Bronchial epithelial cell (primary cell): ENCODE measurements around the gene ESRP2. TPM values are rescaled to one million over a fixed set of nuclear protein-coding genes. Genes with fewer than 3 reads are reported as not detected.
A peak's percentile ranks its signal among the peaks of the same experiment; 100 is the strongest.

Source experiments
- DNase-seq: peaks from one replicate; pipeline ENCODE4 v3.0.0-alpha.2; 2010; ENCODE audit warnings: low read depth
- FAIRE-seq: peaks from 2 replicates; lab custom pipeline; 2011; peaks lifted over from hg19 to GRCh38; lab: Jason Lieb, UNC
- H3K27me3 ChIP-seq: 2 replicates; pipeline ENCODE4 v1.5.1; 2011; ENCODE audit warnings: low read length; ENCODE audit not compliant: control insufficient read depth, insufficient read depth
- H3K36me3 ChIP-seq: 2 replicates; pipeline ENCODE4 v1.5.1; 2011; ENCODE audit warnings: low read length; ENCODE audit not compliant: control insufficient read depth, insufficient read depth
- H3K4me3 ChIP-seq: 2 replicates; pipeline ENCODE4 v1.5.1; 2011; ENCODE audit warnings: mild to moderate bottlenecking, low read depth, low read length, control low read depth
- total RNA-seq: library from RNA; depleted of rRNA; stranded (reverse); fragments of >200 nt; gene quantifications from 2 replicates; pipeline ENCODE4 v1.2.1, GENCODE V29; 2014
- TF ChIP-seq, protein P1 (sequence below): IDR thresholded peaks from 2 replicates; pipeline ENCODE4 v1.5.1; 2011; ENCODE audit warnings: mild to moderate bottlenecking, moderate library complexity, low read length, control low read depth, inconsistent platforms; ENCODE audit not compliant: insufficient read depth, severe bottlenecking

The ESRP2 gene
- 49.0 and 95.2 TPM in 2 replicates for total RNA-seq

DNA sequence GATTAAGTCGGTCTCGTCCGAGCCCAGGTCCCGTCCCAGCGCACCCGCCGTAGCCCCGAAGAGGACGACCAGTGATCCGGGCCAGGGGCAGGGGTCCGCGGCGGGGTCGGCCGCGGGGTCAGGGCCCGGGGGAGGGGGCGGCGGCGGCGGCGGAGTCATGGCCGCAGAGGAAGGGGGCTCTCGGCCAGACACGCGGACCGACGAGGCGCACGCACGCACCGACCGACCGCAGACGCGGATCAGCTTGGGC lies at the start of gene ESRP2:
ESRP2 (minus strand) TSS at position 241 of the 250 bp plus-strand sequence; CDS start at position 159, 82 bp downstream.
- TF ChIP-seq, protein P1, sequence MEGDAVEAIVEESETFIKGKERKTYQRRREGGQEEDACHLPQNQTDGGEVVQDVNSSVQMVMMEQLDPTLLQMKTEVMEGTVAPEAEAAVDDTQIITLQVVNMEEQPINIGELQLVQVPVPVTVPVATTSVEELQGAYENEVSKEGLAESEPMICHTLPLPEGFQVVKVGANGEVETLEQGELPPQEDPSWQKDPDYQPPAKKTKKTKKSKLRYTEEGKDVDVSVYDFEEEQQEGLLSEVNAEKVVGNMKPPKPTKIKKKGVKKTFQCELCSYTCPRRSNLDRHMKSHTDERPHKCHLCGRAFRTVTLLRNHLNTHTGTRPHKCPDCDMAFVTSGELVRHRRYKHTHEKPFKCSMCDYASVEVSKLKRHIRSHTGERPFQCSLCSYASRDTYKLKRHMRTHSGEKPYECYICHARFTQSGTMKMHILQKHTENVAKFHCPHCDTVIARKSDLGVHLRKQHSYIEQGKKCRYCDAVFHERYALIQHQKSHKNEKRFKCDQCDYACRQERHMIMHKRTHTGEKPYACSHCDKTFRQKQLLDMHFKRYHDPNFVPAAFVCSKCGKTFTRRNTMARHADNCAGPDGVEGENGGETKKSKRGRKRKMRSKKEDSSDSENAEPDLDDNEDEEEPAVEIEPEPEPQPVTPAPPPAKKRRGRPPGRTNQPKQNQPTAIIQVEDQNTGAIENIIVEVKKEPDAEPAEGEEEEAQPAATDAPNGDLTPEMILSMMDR: no peak
- no peak for DNase-seq
- Histone ChIP-seq H3K4me3 (peak within 1 kb of the TSS; percentile 88), H3K27me3 (no peaks in the 10 kb centered on the region), H3K36me3 (peaks cover 18% of the 10 kb centered on the region)
- FAIRE-seq: no peak

DNA sequence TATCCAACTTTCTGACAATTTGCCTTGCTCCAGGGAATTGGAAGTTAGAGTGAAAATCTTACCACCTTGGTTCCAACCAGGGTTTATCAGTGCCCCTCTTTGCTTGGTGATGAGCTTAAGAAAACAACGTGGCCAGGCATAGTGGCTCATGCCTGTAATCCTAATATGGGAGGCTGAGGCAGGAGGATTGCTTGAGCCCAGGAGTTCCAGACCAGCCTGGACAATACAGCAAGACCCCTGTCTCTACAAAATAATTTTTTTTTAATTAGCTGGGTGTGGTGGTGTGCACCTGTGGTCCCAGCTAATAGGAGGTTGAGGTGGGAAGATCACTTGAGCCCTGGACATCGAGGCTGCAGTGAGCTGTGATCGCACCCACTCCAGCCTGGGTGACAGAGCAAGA lies 49.8 kb upstream of the ESRP2 start:
- no peaks in the 10 kb centered on the region for H3K27me3 ChIP-seq
- no peak for DNase-seq
- TF ChIP-seq, protein P1: no peak
- H3K36me3 ChIP-seq: peaks cover 13% of the 10 kb centered on the region
- no peak for FAIRE-seq
- H3K4me3 ChIP-seq: no peak overlapping the region

DNA sequence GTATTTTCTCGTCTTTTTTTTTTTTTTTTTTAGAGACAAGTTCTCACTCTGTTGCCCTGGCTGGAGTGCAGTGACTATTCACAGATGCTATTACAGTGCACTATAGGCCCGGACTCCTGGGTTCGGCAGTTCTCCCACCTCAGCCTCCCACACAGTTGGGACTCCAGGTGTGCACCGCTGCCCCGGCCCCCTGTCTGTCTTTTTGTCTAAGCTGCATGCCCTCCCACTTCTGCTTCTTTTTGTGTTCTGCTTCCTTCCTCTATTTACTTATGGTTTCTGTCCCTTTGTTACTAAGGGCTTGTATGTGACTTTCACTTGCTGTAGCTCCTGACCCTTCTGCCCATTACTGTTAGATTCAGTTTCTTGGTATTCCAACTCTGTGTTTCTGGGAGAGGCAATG lies 48.9 kb upstream of the ESRP2 start:
- no peak overlapping the region for H3K4me3 ChIP-seq
- H3K36me3 ChIP-seq: peaks cover 9% of the 10 kb centered on the region
- FAIRE-seq (no peak), DNase-seq (no peak)
- no peaks in the 10 kb centered on the region for H3K27me3 ChIP-seq
- TF ChIP-seq, protein P1: no peak

DNA sequence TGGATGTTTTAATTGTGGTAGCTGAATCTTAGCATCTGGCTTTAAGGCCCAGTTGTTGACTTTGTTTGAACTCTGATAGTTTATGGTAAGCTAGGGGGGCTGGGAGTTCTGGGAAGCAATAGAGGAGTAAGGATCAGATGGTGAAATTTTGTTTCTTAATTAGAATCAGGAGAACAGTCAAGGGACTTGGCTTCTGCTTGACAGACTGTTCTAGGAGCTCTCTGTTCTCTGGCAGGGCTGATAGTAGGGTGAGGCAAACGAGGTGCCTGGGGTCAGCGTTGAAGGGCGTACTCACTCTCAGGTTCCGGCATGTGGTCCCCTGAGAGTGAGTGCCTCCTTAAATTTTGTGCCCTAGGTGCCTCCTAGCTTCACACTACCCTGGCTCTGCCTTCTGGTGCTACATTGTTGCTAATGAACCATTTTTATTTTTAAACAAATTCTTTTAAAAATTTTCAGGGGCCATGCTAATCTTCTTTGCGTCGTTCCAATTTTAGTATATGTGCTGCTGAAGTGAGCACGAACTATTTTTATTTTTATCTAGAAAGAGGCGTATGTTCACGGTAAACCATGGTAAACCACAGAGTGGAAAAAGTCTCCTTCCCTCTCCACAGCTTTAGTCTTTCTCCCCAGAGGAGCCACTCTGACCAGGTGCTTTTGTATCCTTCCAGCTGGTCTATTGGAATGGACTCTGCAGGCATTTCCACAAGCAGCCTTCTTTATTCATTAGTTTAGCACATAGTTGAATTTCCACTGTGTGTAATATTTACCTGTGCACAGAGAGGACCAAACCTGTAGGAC lies 48.1 kb upstream of the ESRP2 start:
- Histone ChIP-seq H3K4me3 (no peak overlapping the region), H3K36me3 (peaks cover 9% of the 10 kb centered on the region), H3K27me3 (no peaks in the 10 kb centered on the region)
- TF ChIP-seq, protein P1: no peak
- DNase-seq (no peak), FAIRE-seq (no peak)

DNA sequence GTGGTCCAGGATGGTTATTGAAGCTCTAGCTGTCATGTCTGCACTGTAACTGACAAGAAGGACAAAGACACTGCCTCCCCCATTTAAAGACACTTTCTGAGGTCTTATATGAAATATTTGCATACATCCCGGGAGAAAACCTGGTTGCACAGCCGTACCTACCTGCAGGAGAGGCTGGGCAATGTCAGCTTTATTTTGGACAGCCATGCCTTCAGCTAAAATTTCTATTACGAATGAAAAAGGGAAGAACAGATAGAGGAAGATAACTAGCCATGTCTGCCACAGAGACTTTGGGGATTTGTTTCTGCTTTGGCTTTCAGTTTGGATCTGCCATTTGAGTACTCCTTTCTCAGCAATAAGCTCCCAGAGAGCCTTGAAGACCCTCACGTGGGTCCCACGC lies 47.4 kb upstream of the ESRP2 start:
- TF ChIP-seq, protein P1: no peak
- DNase-seq (no peak), FAIRE-seq (no peak)
- H3K4me3 ChIP-seq: no peak overlapping the region
- H3K27me3 ChIP-seq: no peaks in the 10 kb centered on the region
- H3K36me3 ChIP-seq: peaks cover 7% of the 10 kb centered on the region

DNA sequence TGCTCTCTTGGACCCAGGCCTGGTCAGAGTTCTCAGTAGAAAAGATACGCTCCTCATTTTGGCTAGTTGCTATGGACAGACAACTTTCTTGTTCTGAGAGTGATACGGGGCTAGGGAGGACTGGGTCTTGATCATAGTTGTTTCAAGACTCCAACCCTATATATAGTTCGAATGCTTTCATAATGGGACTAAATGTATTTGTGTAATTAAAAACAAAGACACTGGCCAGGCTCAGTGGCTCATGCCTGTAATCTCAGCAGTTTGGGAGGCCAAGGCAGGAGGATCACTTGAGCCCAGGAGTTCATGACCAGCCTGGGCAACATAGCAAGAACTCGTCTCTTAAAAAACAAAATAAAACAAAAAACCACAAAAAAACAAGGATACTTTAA lies 46.1 kb upstream of the ESRP2 start:
- Histone ChIP-seq H3K4me3 (no peak overlapping the region), H3K36me3 (peaks cover under 1% of the 10 kb centered on the region), H3K27me3 (no peaks in the 10 kb centered on the region)
- FAIRE-seq (no peak), DNase-seq (no peak)
- TF ChIP-seq, protein P1: no peak
